ENCODE results near the gene METTL4. TPM values are rescaled to one million over a fixed set of nuclear protein-coding genes. Genes with fewer than 3 reads are reported as not detected.

Gene METTL4
- total RNA-seq, 1 experiment from 2014 or later: 15.5 TPM

- no peak for DNase-seq (ENCODE audit: low read depth, low spot score)
- Histone ChIP-seq H3K4me2 (ENCODE audit: low read length) (no peak overlapping the region), H3K27me3 (ENCODE audit: insufficient read depth, low read length) (no peaks in the 10 kb centered on the region), H2AFZ (ENCODE audit: low read depth, low read length, poor library complexity, severe bottlenecking) (no peak overlapping the region), H3K79me2 (ENCODE audit: insufficient read depth, low read length) (no peaks in the 10 kb centered on the region), H3K4me1 (ENCODE audit: control insufficient read depth in 1 of 2, insufficient read depth in 2 of 2, low read length in 2 of 2) (no peaks in the 10 kb centered on the region), H3K9me3 (ENCODE audit: control insufficient read depth in 1 of 2, insufficient read depth in 1 of 2, low read depth in 1 of 2, low read length in 2 of 2) (no peaks in the 10 kb centered on the region), H3K27ac (ENCODE audit: low read depth, low read length) (no peak overlapping the region), H3K9me2 (ENCODE audit: insufficient read depth) (no peaks in the 10 kb centered on the region), H4K20me1 (ENCODE audit: insufficient read depth) (no peaks in the 10 kb centered on the region; the same call in 1 of the 2 replicates), H3K4me3 (replicated peaks in 1 of 2; ENCODE audit: low read depth in 1 of 2, low read length in 2 of 2) (no peak overlapping the region), H3K9ac (ENCODE audit: low read length) (no peak overlapping the region), H3K36me3 (ENCODE audit: control insufficient read depth in 1 of 2, insufficient read depth in 2 of 2, low read length in 2 of 2) (no peaks in the 10 kb centered on the region)
- ATAC-seq: no peak
- intact Hi-C loops (cut with micrococcal nuclease): loop anchor here (5.0 to 10.0 kb wide), 2 partner anchors 317 to 795 kb away; no protein-coding TSS in a partner anchor
- RAD21 ChIA-PET (ENCODE audit: low non-redundant PET in 1 of 2, low total read pairs in 2 of 2, uncharacterized antibody in 2 of 2, unreplicated experiment in 2 of 2): no interaction called here
- POLR2A ChIA-PET: no interaction called here
- CTCF ChIA-PET: no interaction called here
- BruUV-seq (replicated peaks): no TSS peak
- TF ChIP-seq REST (IDR thresholded peaks at IDR 0.05; ENCODE audit: low read depth): no peak
These were observed 21.8 kb downstream of the METTL4 start for GRCh38 chr18:2549462-2549861.

- Histone ChIP-seq H3K9me2 (ENCODE audit: insufficient read depth) (no peaks in the 10 kb centered on the region), H3K4me1 (ENCODE audit: control insufficient read depth in 1 of 2, insufficient read depth in 2 of 2, low read length in 2 of 2) (no peaks in the 10 kb centered on the region), H3K4me3 (replicated peaks in 1 of 2; ENCODE audit: low read depth in 1 of 2, low read length in 2 of 2) (no peak overlapping the region), H4K20me1 (ENCODE audit: insufficient read depth) (no peaks in the 10 kb centered on the region; the same call in 1 of the 2 replicates), H3K27me3 (ENCODE audit: insufficient read depth, low read length) (no peaks in the 10 kb centered on the region), H3K27ac (ENCODE audit: low read depth, low read length) (no peak overlapping the region), H3K36me3 (ENCODE audit: control insufficient read depth in 1 of 2, insufficient read depth in 2 of 2, low read length in 2 of 2) (no peaks in the 10 kb centered on the region), H2AFZ (ENCODE audit: low read depth, low read length, poor library complexity, severe bottlenecking) (no peak overlapping the region), H3K9me3 (ENCODE audit: control insufficient read depth in 1 of 2, insufficient read depth in 1 of 2, low read depth in 1 of 2, low read length in 2 of 2) (no peaks in the 10 kb centered on the region), H3K9ac (ENCODE audit: low read length) (no peak overlapping the region), H3K4me2 (ENCODE audit: low read length) (no peak overlapping the region), H3K79me2 (ENCODE audit: insufficient read depth, low read length) (no peaks in the 10 kb centered on the region)
- ChIA-PET RAD21 (ENCODE audit: low non-redundant PET in 1 of 2, low total read pairs in 2 of 2, uncharacterized antibody in 2 of 2, unreplicated experiment in 2 of 2) (no interaction called here), POLR2A (no interaction called here), CTCF (interaction anchor here (0.5 to 1.6 kb wide), 10 partner anchors 9 to 1708 kb away, joined by 3 to 14 read pairs (median 4); no protein-coding TSS in a partner anchor)
- ATAC-seq: no peak
- DNase-seq (ENCODE audit: low read depth, low spot score): peak; percentile 22
- TF ChIP-seq SP1 (IDR thresholded peaks at IDR 0.05; ENCODE audit: low read depth) (no peak), SRF (IDR thresholded peaks at IDR 0.05; ENCODE audit: low read depth) (no peak), TCF7L2 (IDR thresholded peaks at IDR 0.05; ENCODE audit: borderline replicate concordance, extremely low read depth, insufficient read depth, insufficient read length) (no peak), REST (IDR thresholded peaks at IDR 0.05; ENCODE audit: low read depth) (no peak), CTCF (IDR thresholded peaks at IDR 0.05 in 2 of 3, conservative IDR thresholded peaks at IDR 0.05 in 1 of 3; ENCODE audit: borderline replicate concordance in 1 of 3, insufficient read depth in 1 of 3, low read depth in 2 of 3, low read length in 2 of 3) (peak; percentile 34 to 62 (median 34); a peak in 4 of 6 replicates), RAD21 (IDR thresholded peaks at IDR 0.05; ENCODE audit: low read depth) (peak; percentile 61), POLR2AphosphoS5 (IDR thresholded peaks at IDR 0.05; ENCODE audit: low read depth, low read length) (no peak)
- intact Hi-C loops (cut with micrococcal nuclease): loop anchor here (1.0 to 10.0 kb wide), 4 partner anchors 315 to 1683 kb away; no protein-coding TSS in a partner anchor
- no TSS peak for BruUV-seq (replicated peaks)
These were observed 23.7 kb downstream of the METTL4 start for GRCh38 chr18:2547477-2548087.
